HEK293T (cell line): Measurements from ENCODE around the gene NUCB2.

Experiments
- CTCF ChIA-PET: fragments of 350-600 bp; formaldehyde crosslinking; extraction: SDS; loops from one replicate; lab custom pipeline; 2021; ENCODE audit warnings: antibody characterized with exemption, inconsistent platforms; lab: Yijun Ruan, JAX
- POLR2A ChIA-PET: fragments of 350-600 bp; formaldehyde crosslinking; extraction: SDS; loops from one replicate; lab custom pipeline; 2020; ENCODE audit warnings: antibody characterized with exemption, inconsistent platforms; lab: Yijun Ruan, JAX
- DNase-seq: peaks from one replicate; pipeline ENCODE4 v3.0.0; 2012; ENCODE audit warnings: mixed read lengths; ENCODE audit errors: extremely low spot score
- ARNT ChIP-seq: fragments of 450-650 bp; IDR thresholded peaks from 2 replicates; pipeline ENCODE4 v1.6.1; 2017; ENCODE audit warnings: mild to moderate bottlenecking
- BHLHE40 ChIP-seq: fragments of 450-650 bp; IDR thresholded peaks from 2 replicates; pipeline ENCODE4 v1.6.1; 2016; ENCODE audit warnings: mild to moderate bottlenecking, moderate library complexity, borderline replicate concordance
- CTBP1 ChIP-seq: fragments of 450-650 bp; IDR thresholded peaks from 2 replicates; pipeline ENCODE4 v1.6.1; 2016; ENCODE audit warnings: borderline replicate concordance
- ELF4 ChIP-seq: fragments of 450-650 bp; IDR thresholded peaks from 2 replicates; pipeline ENCODE4 v1.6.1; 2017; ENCODE audit warnings: antibody characterized with exemption
- FOXA1 ChIP-seq: fragments of 450-650 bp; IDR thresholded peaks from 2 replicates; pipeline ENCODE4 v1.6.1; 2016; ENCODE audit warnings: mild to moderate bottlenecking
- FOXK2 ChIP-seq: fragments of 450-650 bp; IDR thresholded peaks from 2 replicates; pipeline ENCODE4 v1.6.1; 2016; ENCODE audit warnings: mild to moderate bottlenecking
- FOXM1 ChIP-seq: fragments of 450-650 bp; IDR thresholded peaks from 2 replicates; pipeline ENCODE4 v1.6.1; 2017; ENCODE audit warnings: mild to moderate bottlenecking, borderline replicate concordance
- HDGF ChIP-seq: fragments of 450-650 bp; IDR thresholded peaks from 2 replicates; pipeline ENCODE4 v1.6.1; 2017; ENCODE audit warnings: antibody characterized with exemption, borderline replicate concordance
- L3MBTL2 ChIP-seq: fragments of 450-650 bp; conservative IDR thresholded peaks from 2 replicates; pipeline ENCODE4 v1.6.1; 2016; ENCODE audit warnings: mild to moderate bottlenecking
- LEF1 ChIP-seq: fragments of 450-650 bp; IDR thresholded peaks from 2 replicates; pipeline ENCODE4 v1.6.1; 2017; ENCODE audit warnings: mild to moderate bottlenecking, borderline replicate concordance
- NFRKB ChIP-seq: fragments of 450-650 bp; IDR thresholded peaks from 2 replicates; pipeline ENCODE4 v1.6.1; 2016; ENCODE audit warnings: mild to moderate bottlenecking, moderate library complexity
- PKNOX1 ChIP-seq: fragments of 450-650 bp; IDR thresholded peaks from 2 replicates; pipeline ENCODE4 v1.6.1; 2016
- SP1 ChIP-seq: fragments of 450-650 bp; IDR thresholded peaks from 2 replicates; pipeline ENCODE4 v1.6.1; 2017
- SUZ12 ChIP-seq: fragments of 450-650 bp; IDR thresholded peaks from 2 replicates; pipeline ENCODE4 v1.6.1; 2016; ENCODE audit warnings: mild to moderate bottlenecking
- TARDBP ChIP-seq: fragments of 450-650 bp; IDR thresholded peaks from 2 replicates; pipeline ENCODE4 v1.6.1; 2016
- ZNF384 ChIP-seq: fragments of 450-650 bp; IDR thresholded peaks from 2 replicates; pipeline ENCODE4 v1.6.1; 2016

Gene NUCB2

GRCh38 chr11:17371614-17372013 lies 95.1 kb downstream of the NUCB2 start:
- TF ChIP-seq CTBP1 (no peak), FOXK2 (no peak), SUZ12 (no peak), LEF1 (no peak), L3MBTL2 (no peak), SP1 (no peak), ARNT (no peak)
- DNase-seq: peak; percentile 27
- ChIA-PET CTCF (no interaction called here), POLR2A (no interaction called here)

DNA sequence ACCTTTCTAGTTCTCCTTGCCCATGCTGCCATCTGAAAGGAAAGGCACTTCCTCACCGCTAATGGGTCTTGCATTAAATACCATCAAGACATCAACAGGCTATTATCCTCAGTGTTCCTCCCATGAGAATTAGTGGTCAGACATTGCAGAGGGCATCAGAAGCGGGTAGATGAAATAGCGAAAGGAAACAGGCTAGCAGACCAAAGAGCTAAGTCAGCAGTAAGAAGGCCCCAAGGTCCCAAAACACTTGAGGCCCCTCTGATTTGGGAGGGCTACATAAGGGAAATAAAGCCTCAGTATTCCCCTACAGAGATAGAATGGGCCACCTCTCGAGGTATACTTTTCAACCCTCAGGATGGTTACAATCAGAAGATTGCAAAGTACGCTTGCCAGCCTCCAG lies 99.0 kb downstream of the NUCB2 start:
- ChIA-PET POLR2A (no interaction called here), CTCF (no interaction called here)
- no peak for DNase-seq
- TF ChIP-seq LEF1 (no peak), TARDBP (no peak), CTBP1 (no peak), FOXM1 (no peak), NFRKB (no peak), FOXK2 (no peak), ARNT (no peak), ELF4 (no peak), SP1 (no peak)

- ChIA-PET POLR2A (no interaction called here), CTCF (no interaction called here)
- DNase-seq: no peak
- TF ChIP-seq HDGF (no peak), FOXM1 (no peak), TARDBP (no peak), ARNT (no peak), SUZ12 (no peak), ZNF384 (no peak), NFRKB (no peak), SP1 (no peak), LEF1 (no peak), BHLHE40 (no peak), PKNOX1 (no peak), ELF4 (no peak), CTBP1 (no peak)
Measured at GRCh38 chr11:17376493-17376892, 100.0 kb downstream of the NUCB2 start.

DNA sequence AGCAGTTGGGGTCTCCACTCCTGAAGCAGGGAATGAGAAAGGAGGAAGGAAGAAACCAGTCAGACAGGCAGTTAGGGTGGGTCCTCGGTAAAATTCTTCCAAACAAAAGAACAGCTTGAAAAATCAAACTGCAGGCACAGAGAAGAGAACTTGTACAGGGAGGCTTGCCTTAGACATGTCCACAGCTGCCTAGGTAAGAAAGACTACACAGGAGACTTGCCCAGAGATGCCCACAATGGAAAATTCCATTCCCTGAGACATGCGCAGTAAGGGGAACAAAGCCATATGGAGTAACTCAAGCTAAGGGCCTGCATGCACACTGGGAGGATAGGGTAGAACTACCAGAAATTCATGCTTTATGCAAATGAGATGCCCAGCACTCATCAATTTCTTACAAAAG lies 102.1 kb downstream of the NUCB2 start:
- no peak for DNase-seq
- POLR2A ChIA-PET: no interaction called here
- CTCF ChIA-PET: no interaction called here
- TF ChIP-seq SUZ12: no peak
- TF ChIP-seq LEF1: no peak
- TF ChIP-seq ARNT: no peak
- TF ChIP-seq ZNF384: no peak
- TF ChIP-seq CTBP1: no peak
- no peak for TF ChIP-seq ELF4
- no peak for TF ChIP-seq FOXK2
- no peak for TF ChIP-seq HDGF
- no peak for TF ChIP-seq FOXM1
- no peak for TF ChIP-seq SP1
- TF ChIP-seq BHLHE40: no peak
- no peak for TF ChIP-seq NFRKB
- no peak for TF ChIP-seq FOXA1
- TF ChIP-seq TARDBP: no peak
- TF ChIP-seq PKNOX1: no peak
- TF ChIP-seq L3MBTL2: no peak

- ChIA-PET POLR2A (no interaction called here), CTCF (interaction anchor here (0.6 to 0.8 kb wide), 2 partner anchors 112 to 149 kb away, joined by 3 to 4 read pairs; no protein-coding TSS in a partner anchor)
- TF ChIP-seq BHLHE40 (no peak), NFRKB (no peak), TARDBP (no peak), L3MBTL2 (no peak), FOXM1 (no peak), FOXK2 (no peak), PKNOX1 (no peak)
Measured at GRCh38 chr11:17379383-17380180, 103.0 kb downstream of the NUCB2 start.

GRCh38 chr11:17381156-17381555 lies 104.6 kb downstream of the NUCB2 start:
- ChIA-PET CTCF (no interaction called here), POLR2A (no interaction called here)
- DNase-seq: no peak
- TF ChIP-seq SUZ12: no peak
- no peak for TF ChIP-seq FOXA1
- TF ChIP-seq ARNT: no peak
- TF ChIP-seq BHLHE40: no peak
- TF ChIP-seq SP1: no peak
- TF ChIP-seq HDGF: no peak
- TF ChIP-seq NFRKB: no peak
- no peak for TF ChIP-seq ELF4
- TF ChIP-seq LEF1: no peak
- no peak for TF ChIP-seq TARDBP
- no peak for TF ChIP-seq FOXK2
- no peak for TF ChIP-seq PKNOX1

More at GRCh38 chr11:17379383-17380180, 103.0 kb downstream of the NUCB2 start:
- no peak for DNase-seq
